Heart left ventricle (tissue), 16 donors: ENCODE measurements around the gene DPP10. TPM values are rescaled to one million over a fixed set of nuclear protein-coding genes. Genes with fewer than 3 reads are reported as not detected.

ENCODE experiments used
- ATAC-seq, 4 donors: fragments of 200-7000 bp; cut with Tn5 transposase; one replicate each; pipeline ENCODE4 v1.9.1; 2020 to 2022; ENCODE audit warnings: moderate library complexity in 4 of 4, mild to moderate bottlenecking in 3 of 4, moderate number of reproducible peaks in 1 of 4
- DNase-seq, 5 donors: peaks; one replicate each; pipeline ENCODE4 v3.0.0-alpha.2; 2020
- H3K27ac ChIP-seq, 12 donors: fragments of 200-600 bp; sonication (generic) in 4 of 12; one replicate each; pipeline versions ENCODE4 v1.5.0 to v1.8.0; 2016 to 2022; ENCODE audit warnings: mild to moderate bottlenecking in 2 of 12
- H3K27me3 ChIP-seq, 9 donors: fragments of 200-600 bp; sonication (generic) in 2 of 9; one replicate each; pipeline versions ENCODE4 v1.5.1 to v1.8.0; 2016 to 2022; ENCODE audit warnings: mild to moderate bottlenecking in 3 of 9
- H3K36me3 ChIP-seq, 9 donors: fragments of 200-600 bp; sonication (generic) in 2 of 9; one replicate each; pipeline versions ENCODE4 v1.5.0 to v1.8.0; 2018 to 2022; ENCODE audit warnings: mild to moderate bottlenecking in 2 of 9
- H3K4me1 ChIP-seq, 12 donors: fragments of 200-600 bp; sonication (generic) in 4 of 12; one replicate each; pipeline versions ENCODE4 v1.5.0 to v1.8.0; 2016 to 2022; ENCODE audit warnings: mild to moderate bottlenecking in 3 of 12
- H3K4me3 ChIP-seq, 12 donors: fragments of 200-600 bp; sonication (generic) in 4 of 12; one replicate each; pipeline versions ENCODE4 v1.5.0 to v1.8.0; 2017 to 2022; ENCODE audit warnings: mild to moderate bottlenecking in 9 of 12, moderate library complexity in 4 of 12
- H3K9me3 ChIP-seq, 12 donors: fragments of 200-600 bp; sonication (generic) in 4 of 12; one replicate each; pipeline versions ENCODE4 v1.5.0 to v1.8.0; 2016 to 2022; ENCODE audit warnings: mild to moderate bottlenecking in 1 of 12
- POLR2A ChIP-seq, 2 donors: fragments of 450-650 bp; IDR thresholded peaks; one replicate each; pipeline ENCODE4 v1.6.1; 2017; ENCODE audit warnings: antibody characterized with exemption in 2 of 2, mild to moderate bottlenecking in 2 of 2, moderate library complexity in 2 of 2
- WGBS, 4 donors: extraction: QIAGEN DNeasy Blood & Tissue Kit in 2 of 4; methylation state at CpG; one replicate each; pipeline versions ENCODE4 v1.1.5 to v1.1.7; 2013 to 2018; 5-methylcytosine and 5-hydroxymethylcytosine counted together
- intact Hi-C, 10 donors: fragments of 100-400 bp; cut with DNase I; formaldehyde crosslinking; loops; one replicate each; pipeline versions ENCODE4 v1.11.1 to v1.14.2; 2022
- polyA plus RNA-seq, 2 donors: library from polyadenylated mRNA; stranded (reverse); fragments of 200-250 nt; gene quantifications; one replicate each; pipeline ENCODE4 v1.2.3, GENCODE V29; 2013
- total RNA-seq, 9 donors: library from RNA; depleted of rRNA in 2 of 9; stranded (reverse); fragments of >200 nt in 2 of 9; fragmentation: NEBNext Ultra II Directional in 3 of 9; extraction: Animal tissue kit (Norgen Biotek cat#: 25700) in 3 of 9; gene quantifications; one replicate each; pipeline versions ENCODE4 v1.1.0 to v1.2.4, GENCODE V29; 2016 to 2023
- TF ChIP-seq, protein P1 (sequence below), 12 donors: fragments of 200-600 bp; sonication (generic) in 4 of 12; IDR thresholded peaks; one replicate each; pipeline versions ENCODE4 v1.5.0 to v1.8.0; 2018 to 2022; ENCODE audit warnings: antibody characterized with exemption in 12 of 12, mild to moderate bottlenecking in 5 of 12
- donor health status: ischemic (EF 13 %, LVEDD 7.1; RV severe dilation, severe dysfunction).
- donor health status: healthy with polysubstance abuse.
- donor health status: DM: no; HTN: yes; CAD: no.
- donor health status: DM: no; HTN: no; CAD: no.
- donor health status: ischemic (EF 25% LVEDD 6.9; RV normal size, moderate dysfunction).
- donor health status: ischemic (EF 25% LVEDD 5.7; RV mildly dilated, moderate dysfunction).
- donor health status: healthy.
- donor health status: DM: yes; HTN: yes; CAD: no.
- donor health status: ischemic (EF 35%, LVEDD 5.7; RV mildly dilated, moderate dysfunction).
- donor health status: nonischemic (EF 11% LVEDD 7.7; RV severe dilation, severe dysfunction).
- donor health status: DM: yes; HTN: yes; CAD: no.
- donor health status: PGD.
- donor health status: ischemic (EF 29% LVEDD 5.4; RV normal size, mild dysfunction).
- donor health status: nonischemic (EF 23%, LVEDD 6.1; RV moderate dilation, normal function).

Gene DPP10
- total and polyA plus RNA-seq, 11 donors: 0.88 TPM; not detected in 10

DNA sequence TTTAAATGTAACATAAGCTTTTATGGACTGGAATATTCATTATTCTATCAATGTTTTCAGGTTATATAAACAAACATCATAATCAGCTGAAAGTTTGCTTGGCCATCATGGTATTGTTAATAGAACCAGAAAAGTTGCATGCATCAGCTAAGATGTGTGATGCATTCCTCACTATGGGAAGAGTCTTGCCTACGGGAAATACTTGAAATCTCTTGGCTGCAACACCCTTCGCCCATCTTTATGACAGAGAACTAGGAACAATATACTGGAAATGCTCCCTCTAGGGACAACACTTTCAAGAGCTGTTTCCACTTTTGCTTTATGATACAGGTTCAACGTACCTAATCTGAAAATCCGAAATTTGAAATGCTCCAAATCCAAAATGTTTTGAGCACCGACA lies 1390.8 kb downstream of the DPP10 start:
- ATAC-seq: no peak

DNA sequence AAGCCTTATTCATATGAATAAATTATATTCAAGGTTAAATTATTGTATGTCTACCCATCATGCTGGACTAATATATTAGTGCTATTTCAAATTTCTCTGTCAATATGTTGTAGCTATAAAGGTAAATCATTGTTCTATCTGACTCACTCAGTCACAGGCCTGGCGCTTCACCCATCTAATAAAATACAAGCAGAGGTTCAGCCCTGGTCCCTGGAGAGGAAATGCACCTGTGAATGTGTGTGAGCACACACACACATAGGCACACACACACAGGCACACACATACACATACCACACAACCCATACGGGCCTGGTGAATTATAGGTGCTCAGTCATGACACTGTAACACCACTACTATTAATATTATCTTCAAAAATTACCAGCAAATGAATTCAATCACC lies 1396.1 kb downstream of the DPP10 start:
- Histone ChIP-seq H3K4me1 (no peaks in the 10 kb centered on the region), H3K4me3 (no peak overlapping the region), H3K36me3 (no peaks in the 10 kb centered on the region), H3K9me3 (no peaks in the 10 kb centered on the region), H3K27me3 (no peaks in the 10 kb centered on the region), H3K27ac (no peak overlapping the region)
- DNase-seq (no peak), ATAC-seq (no peak)
- TF ChIP-seq POLR2A (IDR thresholded peaks at IDR 0.05): no peak
- TF ChIP-seq, protein P1, sequence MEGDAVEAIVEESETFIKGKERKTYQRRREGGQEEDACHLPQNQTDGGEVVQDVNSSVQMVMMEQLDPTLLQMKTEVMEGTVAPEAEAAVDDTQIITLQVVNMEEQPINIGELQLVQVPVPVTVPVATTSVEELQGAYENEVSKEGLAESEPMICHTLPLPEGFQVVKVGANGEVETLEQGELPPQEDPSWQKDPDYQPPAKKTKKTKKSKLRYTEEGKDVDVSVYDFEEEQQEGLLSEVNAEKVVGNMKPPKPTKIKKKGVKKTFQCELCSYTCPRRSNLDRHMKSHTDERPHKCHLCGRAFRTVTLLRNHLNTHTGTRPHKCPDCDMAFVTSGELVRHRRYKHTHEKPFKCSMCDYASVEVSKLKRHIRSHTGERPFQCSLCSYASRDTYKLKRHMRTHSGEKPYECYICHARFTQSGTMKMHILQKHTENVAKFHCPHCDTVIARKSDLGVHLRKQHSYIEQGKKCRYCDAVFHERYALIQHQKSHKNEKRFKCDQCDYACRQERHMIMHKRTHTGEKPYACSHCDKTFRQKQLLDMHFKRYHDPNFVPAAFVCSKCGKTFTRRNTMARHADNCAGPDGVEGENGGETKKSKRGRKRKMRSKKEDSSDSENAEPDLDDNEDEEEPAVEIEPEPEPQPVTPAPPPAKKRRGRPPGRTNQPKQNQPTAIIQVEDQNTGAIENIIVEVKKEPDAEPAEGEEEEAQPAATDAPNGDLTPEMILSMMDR (IDR thresholded peaks at IDR 0.05): no peak
- WGBS, 4 donors: 73 to 81% (median 77%) methylated on average over 2 of the region's 2 CpGs
- intact Hi-C loops: no loop called here

More for the DNA sequence above, 1390.8 kb downstream of the DPP10 start:
- no peak for TF ChIP-seq POLR2A (IDR thresholded peaks at IDR 0.05)
- TF ChIP-seq, protein P1 (IDR thresholded peaks at IDR 0.05): no peak
- intact Hi-C loops: no loop called here
- H3K4me3 ChIP-seq: no peak overlapping the region
- no peak overlapping the region for H3K27ac ChIP-seq
- no peaks in the 10 kb centered on the region for H3K9me3 ChIP-seq
- no peaks in the 10 kb centered on the region for H3K4me1 ChIP-seq
- no peaks in the 10 kb centered on the region for H3K36me3 ChIP-seq
- no peak for DNase-seq
- H3K27me3 ChIP-seq: no peaks in the 10 kb centered on the region
- 69 to 77% (median 71%) methylated on average over 5 of the region's 5 CpGs for WGBS, 4 donors

- WGBS, 4 donors: 79 to 85% (median 81%) methylated on average over 3 of the region's 3 CpGs
- no peak overlapping the region for H3K27ac ChIP-seq
- no peaks in the 10 kb centered on the region for H3K36me3 ChIP-seq
- H3K4me3 ChIP-seq: no peak overlapping the region
- no peak for DNase-seq
- H3K9me3 ChIP-seq: peaks cover 0 to 6% (median 0%) of the 10 kb centered on the region in 12 donors
- no peak for TF ChIP-seq POLR2A (IDR thresholded peaks at IDR 0.05)
- TF ChIP-seq, protein P1 (IDR thresholded peaks at IDR 0.05): no peak
- H3K27me3 ChIP-seq: no peaks in the 10 kb centered on the region
- no peak for ATAC-seq
- intact Hi-C loops: no loop called here
- H3K4me1 ChIP-seq: no peaks in the 10 kb centered on the region
Measured at GRCh38 chr2:115842306-115842705, 1399.9 kb downstream of the DPP10 start.

GRCh38 chr2:115848192-115848591 lies 1405.8 kb downstream of the DPP10 start:
- Histone ChIP-seq H3K4me3 (no peak overlapping the region), H3K36me3 (no peaks in the 10 kb centered on the region), H3K4me1 (no peaks in the 10 kb centered on the region), H3K27ac (no peak overlapping the region), H3K27me3 (no peaks in the 10 kb centered on the region), H3K9me3 (peaks cover 0 to 6% (median 0%) of the 10 kb centered on the region in 12 donors)
- WGBS, 4 donors: 90 to 93% (median 92%) methylated on average over 14 of the region's 14 CpGs
- intact Hi-C loops: no loop called here
- DNase-seq: no peak
- no peak for TF ChIP-seq POLR2A (IDR thresholded peaks at IDR 0.05)
- TF ChIP-seq, protein P1 (IDR thresholded peaks at IDR 0.05): no peak
- ATAC-seq: no peak
